H9 (cell line): ENCODE results near the gene PTPRN2. TPM values are rescaled to one million over a fixed set of nuclear protein-coding genes. Genes with fewer than 3 reads are reported as not detected.
A peak's percentile ranks its signal among the peaks of the same experiment; 100 is the strongest.
"Not testable (repeated sequence)": the region's sequence is repeated elsewhere in the genome, so short reads cannot be mapped to it uniquely, and the experiment has no call there.

Experiments
- DNase-seq: peaks from one replicate; pipeline ENCODE4 v3.0.0-alpha.2; 2017
- H2AFZ ChIP-seq: one replicate; pipeline ENCODE4 v1.6.1; 2013; ENCODE audit warnings: mild to moderate bottlenecking, low read length, control low read depth, moderate library complexity
- H2AK5ac ChIP-seq: 2 replicates; pipeline ENCODE4 v1.6.1; 2013; ENCODE audit warnings: low read length, control low read depth, mixed read lengths; ENCODE audit not compliant: insufficient read length
- H2BK120ac ChIP-seq: one replicate; pipeline ENCODE4 v1.6.1; 2013; ENCODE audit warnings: low read depth, mild to moderate bottlenecking, low read length, control low read depth, inconsistent platforms; ENCODE audit not compliant: poor library complexity, severe bottlenecking
- H2BK12ac ChIP-seq: 2 replicates; pipeline ENCODE4 v1.6.1; 2013; ENCODE audit warnings: low read length, control low read depth, mixed read lengths, low read depth; ENCODE audit not compliant: insufficient read length
- H2BK15ac ChIP-seq: 2 replicates; pipeline ENCODE4 v1.6.1; 2013; ENCODE audit warnings: low read depth, low read length, control low read depth
- H2BK20ac ChIP-seq: one replicate; pipeline ENCODE4 v1.6.1; 2013; ENCODE audit warnings: low read depth, mild to moderate bottlenecking, low read length, control low read depth, inconsistent platforms; ENCODE audit not compliant: poor library complexity, severe bottlenecking
- H2BK5ac ChIP-seq: 2 replicates; pipeline ENCODE4 v1.6.1; 2013; ENCODE audit warnings: low read length, control low read depth, mixed read lengths; ENCODE audit not compliant: insufficient read length
- H3K14ac ChIP-seq: 2 replicates; pipeline ENCODE4 v1.6.1; 2013; ENCODE audit warnings: low read length, control low read depth; ENCODE audit not compliant: insufficient read depth
- H3K18ac ChIP-seq: 2 replicates; pipeline ENCODE4 v1.6.1; 2013; ENCODE audit warnings: low read depth, mild to moderate bottlenecking, mixed read lengths, low read length, control low read depth; ENCODE audit not compliant: insufficient read length
- H3K23ac ChIP-seq: 2 replicates; pipeline ENCODE4 v1.6.1; 2013; ENCODE audit warnings: low read length, control low read depth, mixed read lengths, low read depth; ENCODE audit not compliant: insufficient read length
- H3K23me2 ChIP-seq: 2 replicates; pipeline ENCODE4 v1.6.1; 2013; ENCODE audit warnings: low read depth, mild to moderate bottlenecking, mixed read lengths, low read length, control low read depth; ENCODE audit not compliant: insufficient read length, poor library complexity, severe bottlenecking
- H3K27ac ChIP-seq: 2 replicates; pipeline ENCODE4 v1.5.1; 2013; ENCODE audit warnings: low read length, control low read depth, mixed read lengths, low read depth; ENCODE audit not compliant: insufficient read length
- H3K27me3 ChIP-seq: 2 replicates; pipeline ENCODE4 v1.6.1; 2013; ENCODE audit warnings: low read length, control low read depth, inconsistent platforms; ENCODE audit not compliant: insufficient read depth
- H3K4ac ChIP-seq: 2 replicates; pipeline ENCODE4 v1.6.1; 2013; ENCODE audit warnings: low read depth, mild to moderate bottlenecking, control low read depth, inconsistent platforms, low read length, moderate library complexity
- H3K4me1 ChIP-seq: 2 replicates; pipeline ENCODE4 v1.6.1; 2013; ENCODE audit warnings: low read length, control low read depth, inconsistent platforms; ENCODE audit not compliant: insufficient read depth
- H3K4me2 ChIP-seq: 2 replicates; pipeline ENCODE4 v1.6.1; 2013; ENCODE audit warnings: low read length, control low read depth, mixed read lengths; ENCODE audit not compliant: insufficient read length, insufficient read depth
- H3K56ac ChIP-seq: 2 replicates; pipeline ENCODE4 v1.6.1; 2013; ENCODE audit warnings: low read depth, mild to moderate bottlenecking, mixed read lengths, low read length, control low read depth; ENCODE audit not compliant: insufficient read length
- H3K79me1 ChIP-seq: 2 replicates; pipeline ENCODE4 v1.6.1; 2013; ENCODE audit warnings: low read depth, mild to moderate bottlenecking, moderate library complexity, low read length, control low read depth, inconsistent platforms; ENCODE audit not compliant: insufficient read depth, poor library complexity, severe bottlenecking
- H3K79me2 ChIP-seq: 2 replicates; pipeline ENCODE4 v1.6.1; 2013; ENCODE audit warnings: low read length, control low read depth, inconsistent platforms; ENCODE audit not compliant: insufficient read depth
- H3K9ac ChIP-seq: 2 replicates; pipeline ENCODE4 v1.6.1; 2013; ENCODE audit warnings: low read length, control low read depth, mixed read lengths; ENCODE audit not compliant: insufficient read length; ENCODE audit errors: extremely low read depth
- H3K9me3 ChIP-seq: one replicate; pipeline ENCODE4 v1.6.1; 2013; ENCODE audit warnings: low read depth, low read length, inconsistent platforms; ENCODE audit not compliant: control insufficient read depth
- H3T11ph ChIP-seq: one replicate; pipeline ENCODE4 v1.6.1; 2013; ENCODE audit warnings: mild to moderate bottlenecking, low read length, control low read depth, inconsistent platforms
- H4K20me1 ChIP-seq: one replicate; pipeline ENCODE4 v1.6.1; 2013; ENCODE audit not compliant: control insufficient read depth, insufficient read length, insufficient read depth
- H4K5ac ChIP-seq: 2 replicates; pipeline ENCODE4 v1.6.1; 2013; ENCODE audit warnings: low read depth, mild to moderate bottlenecking, mixed read lengths, low read length, control low read depth; ENCODE audit not compliant: insufficient read length
- H4K8ac ChIP-seq: replicated peaks from 2 replicates; pipeline ENCODE4 v1.6.1; 2013; ENCODE audit warnings: low read length, control low read depth, mixed read lengths, low read depth; ENCODE audit not compliant: insufficient read length
- H4K91ac ChIP-seq: 2 replicates; pipeline ENCODE4 v1.6.1; 2013; ENCODE audit warnings: low read depth, mild to moderate bottlenecking, moderate library complexity, mixed read lengths, low read length, control low read depth; ENCODE audit not compliant: insufficient read length
- H3K27ac Mint-ChIP-seq, 3 experiments: 2 replicates in 2 of 3; 3 replicates in 1 of 3; pipeline ENCODE4 v1.8.0; 2020 to 2021; ENCODE audit warnings: mixed read lengths in 3 of 3, mild to moderate bottlenecking in 1 of 3, moderate library complexity in 1 of 3
- H3K27me3 Mint-ChIP-seq: 2 replicates; pipeline ENCODE4 v1.8.0; 2021; ENCODE audit warnings: low read depth, mild to moderate bottlenecking, moderate library complexity, mixed read lengths
- H3K36me3 Mint-ChIP-seq, 3 experiments: 2 replicates in 2 of 3; 3 replicates in 1 of 3; pipeline ENCODE4 v1.8.0; 2020 to 2021; ENCODE audit warnings: low read depth in 3 of 3, mixed read lengths in 3 of 3; ENCODE audit not compliant: insufficient read depth in 1 of 3
- H3K4me1 Mint-ChIP-seq, 2 experiments: 2 replicates each; pipeline ENCODE4 v1.8.0; 2020; ENCODE audit warnings: mixed read lengths in 2 of 2
- H3K4me3 Mint-ChIP-seq, 2 experiments: 2 replicates in 1 of 2; 3 replicates in 1 of 2; pipeline ENCODE4 v1.8.0; 2020 to 2021; ENCODE audit warnings: mild to moderate bottlenecking in 2 of 2, mixed read lengths in 2 of 2, moderate library complexity in 1 of 2
- H3K9me3 Mint-ChIP-seq, 2 experiments: 2 replicates in 1 of 2; 3 replicates in 1 of 2; pipeline ENCODE4 v1.8.0; 2020; ENCODE audit warnings: mild to moderate bottlenecking in 2 of 2, mixed read lengths in 2 of 2, moderate library complexity in 1 of 2
- CTCF ChIP-seq: fragments of 200-600 bp; sonication (generic); conservative IDR thresholded peaks from 3 replicates; pipeline ENCODE4 v1.8.0; 2021; ENCODE audit warnings: antibody characterized with exemption, mild to moderate bottlenecking
- WGBS: extraction: QIAGEN DNeasy Blood & Tissue Kit; methylation state at CpG from one replicate; pipeline ENCODE4 v1.1.7; 2013; ENCODE audit warnings: missing lambda C conversion rate, low lambda C conversion rate, mixed read lengths; ENCODE audit not compliant: insufficient read length; ENCODE audit errors: extremely low coverage; 5-methylcytosine and 5-hydroxymethylcytosine counted together
- total RNA-seq: library from RNA; stranded (reverse); gene quantifications from 2 replicates; pipeline ENCODE4 v1.2.1, GENCODE V29; 2021

PTPRN2 gene
- total RNA-seq, 1 experiment from 2014 or later = 5.2 TPM

GRCh38 chr7:157593541-157593940, 994.1 kb downstream of the PTPRN2 start:
- H4K8ac ChIP-seq = no peak overlapping the region
- peaks cover 100% of the 10 kb centered on the region for H3K27me3 Mint-ChIP-seq
- no peaks in the 10 kb centered on the region for H3K9me3 ChIP-seq
- H3K23me2 ChIP-seq = no peaks in the 10 kb centered on the region
- no peak overlapping the region for H2BK5ac ChIP-seq
- H3K4ac ChIP-seq = no peak overlapping the region
- peaks cover 2 to 16% of the 10 kb centered on the region in 2 experiments for H3K9me3 Mint-ChIP-seq
- no peak overlapping the region for H3K23ac ChIP-seq
- H3K4me1 ChIP-seq = no peaks in the 10 kb centered on the region
- H3K14ac ChIP-seq = no peak overlapping the region
- no peaks in the 10 kb centered on the region for H3K4me1 Mint-ChIP-seq
- no peak overlapping the region for H3K9ac ChIP-seq
- no peak overlapping the region for H4K5ac ChIP-seq
- H4K20me1 ChIP-seq = no peaks in the 10 kb centered on the region
- no peak overlapping the region for H2BK15ac ChIP-seq
- no peaks in the 10 kb centered on the region for H3K79me2 ChIP-seq
- WGBS = no CpG with 5 or more reads among the region's 14 CpGs
- H3K36me3 Mint-ChIP-seq = peaks cover 5 to 12% (median 5%) of the 10 kb centered on the region in 3 experiments; a peak in 6 of 7 replicates
- no peak overlapping the region for H2AK5ac ChIP-seq
- no peak overlapping the region for H4K91ac ChIP-seq
- no peak overlapping the region for H3K56ac ChIP-seq
- peak overlapping the region in 1 of 3 experiments; percentile 22; a peak in 1 of 7 replicates for H3K27ac Mint-ChIP-seq
- H3K27me3 ChIP-seq = peaks cover 76% of the 10 kb centered on the region
- H2BK20ac ChIP-seq = no peak overlapping the region
- DNase-seq = no peak
- no peak for TF ChIP-seq CTCF
- H3K18ac ChIP-seq = no peak overlapping the region
- H2AFZ ChIP-seq = no peak overlapping the region
- H2BK12ac ChIP-seq = no peak overlapping the region
- H2BK120ac ChIP-seq = no peak overlapping the region
- H3K4me2 ChIP-seq = no peak overlapping the region
- no peaks in the 10 kb centered on the region for H3K79me1 ChIP-seq
- H3T11ph ChIP-seq = no peak overlapping the region
- no peak overlapping the region for H3K27ac ChIP-seq
- no peak overlapping the region for H3K4me3 Mint-ChIP-seq

GRCh38 chr7:157592636-157593320, 994.8 kb downstream of the PTPRN2 start:
- H3K27me3 Mint-ChIP-seq = peaks cover 100% of the 10 kb centered on the region
- H3K27ac Mint-ChIP-seq = peak overlapping the region in 1 of 3 experiments; percentile 25; a peak in 1 of 7 replicates
- H3K9me3 Mint-ChIP-seq = peaks cover 2 to 16% of the 10 kb centered on the region in 2 experiments
- not testable (repeated sequence) for H3K4me1 ChIP-seq, H2AK5ac ChIP-seq, H3K23me2 ChIP-seq, H4K91ac ChIP-seq, H2BK5ac ChIP-seq, H3K9ac ChIP-seq, H3K27ac ChIP-seq, H3K56ac ChIP-seq, H3K4me2 ChIP-seq, H2AFZ ChIP-seq, H2BK15ac ChIP-seq, H2BK120ac ChIP-seq, H4K5ac ChIP-seq, H4K20me1 ChIP-seq, H4K8ac ChIP-seq, H3K4ac ChIP-seq, H3K23ac ChIP-seq, H3K18ac ChIP-seq, DNase-seq, H3K9me3 ChIP-seq, H3K4me3 Mint-ChIP-seq, H3K14ac ChIP-seq, H3T11ph ChIP-seq, H3K79me2 ChIP-seq, H3K79me1 ChIP-seq, H3K4me1 Mint-ChIP-seq, H2BK20ac ChIP-seq, H2BK12ac ChIP-seq
- peaks cover 73% of the 10 kb centered on the region for H3K27me3 ChIP-seq
- WGBS = no CpG with 5 or more reads among the region's 31 CpGs
- H3K36me3 Mint-ChIP-seq = peaks cover 5 to 12% (median 5%) of the 10 kb centered on the region in 3 experiments; a peak in 6 of 7 replicates
